BJ (cell line): ENCODE results near the gene ZNF366. TPM values are rescaled to one million over a fixed set of nuclear protein-coding genes. Genes with fewer than 3 reads are reported as not detected.

Experiments used
- CTCF ChIA-PET: fragments of 350-600 bp; formaldehyde crosslinking; extraction: SDS; loops from one replicate; lab custom pipeline; 2021; ENCODE audit warnings: antibody characterized with exemption, inconsistent platforms; lab: Yijun Ruan, JAX
- POLR2A ChIA-PET: fragments of 300-600 bp; sonication (Branson Sonifier 250); formaldehyde crosslinking; extraction: SDS; loops from one replicate; lab custom pipeline; 2021; ENCODE audit warnings: antibody characterized with exemption; lab: Charles Lee
- DNase-seq: peaks from one replicate; pipeline ENCODE4 v3.0.0-alpha.2; 2011; ENCODE audit warnings: low read depth
- H3K27me3 ChIP-seq: 2 replicates; pipeline ENCODE4 v1.6.0; 2011; ENCODE audit warnings: low read length; ENCODE audit not compliant: control insufficient read depth, insufficient read depth
- H3K36me3 ChIP-seq: 2 replicates; pipeline ENCODE4 v1.5.1; 2011; ENCODE audit warnings: low read length; ENCODE audit not compliant: control insufficient read depth, insufficient read depth
- H3K4me3 ChIP-seq: 2 replicates; pipeline ENCODE4 v1.5.1; 2011; ENCODE audit warnings: low read depth, mild to moderate bottlenecking, control low read depth, low read length
- CTCF ChIP-seq: IDR thresholded peaks from 2 replicates; pipeline ENCODE4 v1.5.1; 2011; ENCODE audit warnings: low read depth, mild to moderate bottlenecking, control low read depth, inconsistent platforms, low read length, moderate library complexity; ENCODE audit not compliant: insufficient read depth
- polyA plus RNA-seq: library from polyadenylated mRNA; depleted of rRNA; stranded (reverse); fragments of >200 nt; gene quantifications from 2 replicates; pipeline ENCODE4 v1.2.3, GENCODE V29; 2011

The ZNF366 gene
- polyA plus RNA-seq, 1 experiment: not detected

GRCh38 chr5:72459913-72460312 is 47.3 kb downstream of the ZNF366 start:
- H3K36me3 ChIP-seq: no peaks in the 10 kb centered on the region
- H3K27me3 ChIP-seq: no peaks in the 10 kb centered on the region
- CTCF ChIA-PET: no interaction called here
- no peak for TF ChIP-seq CTCF
- H3K4me3 ChIP-seq: no peak overlapping the region
- POLR2A ChIA-PET: no interaction called here
- DNase-seq: no peak

DNA sequence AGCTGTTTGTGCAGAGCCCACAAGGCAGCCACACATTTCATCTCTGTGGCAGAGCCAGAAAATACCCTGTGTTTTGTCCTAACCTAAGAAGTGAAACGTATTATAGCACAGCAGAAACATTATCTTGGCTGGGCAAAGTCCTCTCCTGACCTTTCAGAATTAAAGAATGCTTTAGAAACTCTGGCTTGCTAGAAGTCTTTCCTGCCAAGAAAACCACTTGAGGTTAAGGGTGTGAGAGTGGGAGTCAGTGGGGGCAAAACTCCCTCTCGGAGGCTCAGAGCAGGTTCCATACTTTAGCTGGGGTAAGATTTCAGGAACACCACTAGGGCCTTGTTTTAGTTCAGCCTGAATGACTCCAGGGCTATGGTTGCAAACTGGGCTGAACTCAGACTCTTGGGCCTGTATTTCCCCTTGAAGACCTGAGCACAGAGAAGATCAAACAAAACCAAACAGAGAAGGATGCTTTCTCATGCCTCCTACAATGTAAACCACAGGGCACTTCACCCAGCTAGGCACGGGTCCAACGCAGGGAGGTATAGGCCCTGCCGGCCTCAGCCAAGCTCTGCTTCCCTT is 48.0 kb downstream of the ZNF366 start:
- no peak for DNase-seq
- no peak for TF ChIP-seq CTCF
- Histone ChIP-seq H3K27me3 (no peaks in the 10 kb centered on the region), H3K4me3 (no peak overlapping the region), H3K36me3 (no peaks in the 10 kb centered on the region)
- POLR2A ChIA-PET: no interaction called here
- CTCF ChIA-PET: no interaction called here

GRCh38 chr5:72458407-72458806 is 48.8 kb downstream of the ZNF366 start:
- no peak overlapping the region for H3K4me3 ChIP-seq
- H3K36me3 ChIP-seq: no peaks in the 10 kb centered on the region
- ChIA-PET POLR2A (no interaction called here), CTCF (no interaction called here)
- DNase-seq: no peak
- TF ChIP-seq CTCF: no peak
- no peaks in the 10 kb centered on the region for H3K27me3 ChIP-seq

DNA sequence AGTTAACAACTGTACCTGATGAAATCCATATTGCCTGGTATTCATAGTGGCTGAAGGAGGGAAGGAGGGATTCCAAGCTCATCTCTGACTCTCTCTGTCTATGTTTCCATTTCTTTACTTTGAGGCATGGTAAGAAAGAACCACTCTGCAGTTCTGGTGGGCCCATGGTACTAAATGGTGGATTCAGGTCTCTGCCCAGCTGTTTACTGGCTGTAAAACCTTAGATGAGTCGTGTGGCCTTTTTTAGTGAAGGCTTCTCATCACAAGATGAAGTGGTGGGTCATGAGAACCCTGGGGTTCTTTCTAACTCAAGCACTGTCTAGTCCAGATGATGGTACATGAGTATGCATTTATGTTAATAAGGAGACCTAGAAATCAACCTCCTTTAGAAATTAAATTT is 49.7 kb downstream of the ZNF366 start:
- Histone ChIP-seq H3K27me3 (no peaks in the 10 kb centered on the region), H3K4me3 (no peak overlapping the region), H3K36me3 (no peaks in the 10 kb centered on the region)
- ChIA-PET POLR2A (no interaction called here), CTCF (interaction anchor here (1.4 kb wide), 1 partner anchor 54 kb away, joined by 3 read pairs; no protein-coding TSS in a partner anchor)
- no peak for DNase-seq
- TF ChIP-seq CTCF: no peak

GRCh38 chr5:72456391-72457074 is 50.7 kb downstream of the ZNF366 start:
- no peak for DNase-seq
- Histone ChIP-seq H3K36me3 (no peaks in the 10 kb centered on the region), H3K27me3 (no peaks in the 10 kb centered on the region), H3K4me3 (no peak overlapping the region)
- TF ChIP-seq CTCF: no peak
- ChIA-PET POLR2A (no interaction called here), CTCF (interaction anchor here (1.4 to 3.8 kb wide), 2 partner anchors 10 to 54 kb away, joined by 3 to 19 read pairs; no protein-coding TSS in a partner anchor)
